GM18868 (cell line): Measurements from ENCODE around the gene AGPAT1.

Experiments used
- ATAC-seq: cut with Tn5 transposase; IDR thresholded peaks from one replicate; pipeline ENCODE4 v1.9.1; 2021; ENCODE audit warnings: mild to moderate bottlenecking, moderate library complexity; ENCODE audit not compliant: unreplicated experiment

The AGPAT1 gene

GRCh38 chr6:32127409-32127716, 48.5 kb downstream of the AGPAT1 start:
- no peak for ATAC-seq

GRCh38 chr6:32126880-32127279, 49.0 kb downstream of the AGPAT1 start:
- ATAC-seq, result no peak

GRCh38 chr6:32123681-32124080, 52.2 kb downstream of the AGPAT1 start:
- no peak for ATAC-seq

DNA sequence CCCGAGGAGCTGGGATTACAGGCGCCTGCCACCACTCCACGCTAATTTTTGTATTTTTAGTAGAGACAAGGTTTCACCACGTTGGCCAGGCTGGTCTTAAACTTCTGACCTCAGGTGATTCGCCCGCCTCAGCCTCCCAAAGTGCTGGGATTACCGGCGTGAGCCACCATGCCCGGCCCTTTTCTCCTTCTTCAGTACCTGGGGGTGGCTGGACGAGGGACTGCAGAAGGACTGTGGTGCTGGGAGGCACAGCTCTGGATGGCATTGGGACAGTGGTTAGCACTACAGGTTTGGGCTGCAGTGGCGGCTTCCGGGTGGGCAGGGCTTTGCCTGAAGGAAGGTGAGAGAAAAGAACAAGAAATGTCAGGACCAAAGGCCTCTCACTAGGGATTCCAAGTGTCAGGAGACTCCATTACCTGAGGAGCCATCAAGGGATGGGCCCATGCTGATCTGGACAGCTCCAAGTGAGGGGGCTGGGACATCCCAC, 55.3 kb downstream of the AGPAT1 start:
- no peak for ATAC-seq

- ATAC-seq, result no peak
These were observed 56.9 kb downstream of the AGPAT1 start for GRCh38 chr6:32118782-32119628.
